ENCODE data around the gene FRAS1. TPM values are rescaled to one million over a fixed set of nuclear protein-coding genes. Genes with fewer than 3 reads are reported as not detected.

The FRAS1 gene
- total RNA-seq, 1 experiment from 2014 or later = 13.1 TPM

DNA sequence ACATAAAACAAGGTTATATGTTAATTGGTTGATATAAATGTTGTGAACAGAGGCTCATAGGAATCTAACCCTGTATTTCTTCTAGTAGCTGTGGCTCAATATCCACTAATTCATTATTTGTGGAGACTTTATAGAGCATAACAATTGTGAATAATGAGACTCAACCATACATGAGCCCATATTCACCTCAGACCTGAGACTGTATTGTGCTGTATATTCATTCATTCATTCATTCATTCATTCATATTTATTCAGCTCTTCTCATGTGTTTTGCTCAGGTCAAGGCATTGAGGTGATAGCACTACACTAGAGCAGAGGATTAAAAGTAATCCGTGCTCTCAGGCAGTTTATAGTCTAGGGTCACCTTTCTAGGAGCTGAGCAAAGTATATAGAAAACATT is 470.0 kb downstream of the FRAS1 start:
- Histone ChIP-seq H3K27me3 (ENCODE audit: insufficient read depth, low read depth) (no peaks in the 10 kb centered on the region), H4K20me1 (ENCODE audit: insufficient read depth) (no peaks in the 10 kb centered on the region), H3K4me2 (no peak overlapping the region), H3K4me3 (no peak overlapping the region), H3K9me2 (ENCODE audit: insufficient read depth) (no peaks in the 10 kb centered on the region), H3K9me3 (ENCODE audit: insufficient read depth, low read depth) (0 out of 2 replicates have a peak, but pooled peaks cover 2% of the 10 kb centered on the region), H3F3A (ENCODE audit: insufficient read depth, low read depth) (no peaks in the 10 kb centered on the region; the same call in 1 of the 2 replicates), H3K36me3 (ENCODE audit: low read depth) (no peaks in the 10 kb centered on the region), H3K27ac (no peak overlapping the region), H3K79me2 (ENCODE audit: low read depth) (no peaks in the 10 kb centered on the region), H3K4me1 (replicated peaks; ENCODE audit: insufficient read depth) (peaks cover 19% of the 10 kb centered on the region), H2AFZ (no peak overlapping the region)
- TF ChIP-seq EZH2 (IDR thresholded peaks at IDR 0.05; ENCODE audit: low read depth) (no peak), CTCF (conservative IDR thresholded peaks at IDR 0.05) (no peak)
- ChIA-PET CTCF (no interaction called here), POLR2A (ENCODE audit: unreplicated experiment) (no interaction called here)
- intact Hi-C loops (cut with micrococcal nuclease; ENCODE audit: unreplicated experiment) = no loop called here
- BruUV-seq (replicated peaks) = no TSS peak
- DNase-seq = no peak

- Histone ChIP-seq H3K9me2 (ENCODE audit: insufficient read depth) (no peaks in the 10 kb centered on the region), H3K27me3 (ENCODE audit: insufficient read depth, low read depth) (no peaks in the 10 kb centered on the region), H4K20me1 (ENCODE audit: insufficient read depth) (no peaks in the 10 kb centered on the region), H3K4me3 (no peak overlapping the region), H3K4me1 (replicated peaks; ENCODE audit: insufficient read depth) (peaks cover 20% of the 10 kb centered on the region), H3F3A (ENCODE audit: insufficient read depth, low read depth) (no peaks in the 10 kb centered on the region; the same call in 1 of the 2 replicates), H2AFZ (no peak overlapping the region), H3K36me3 (ENCODE audit: low read depth) (no peaks in the 10 kb centered on the region), H3K27ac (no peak overlapping the region), H3K4me2 (no peak overlapping the region), H3K9me3 (ENCODE audit: insufficient read depth, low read depth) (0 out of 2 replicates have a peak, but pooled peaks cover 2% of the 10 kb centered on the region), H3K79me2 (ENCODE audit: low read depth) (no peaks in the 10 kb centered on the region)
- intact Hi-C loops (cut with micrococcal nuclease; ENCODE audit: unreplicated experiment) = no loop called here
- DNase-seq = no peak
- BruUV-seq (replicated peaks) = no TSS peak
- CTCF ChIA-PET = no interaction called here
- TF ChIP-seq EZH2 (IDR thresholded peaks at IDR 0.05; ENCODE audit: low read depth) (no peak), CTCF (conservative IDR thresholded peaks at IDR 0.05) (no peak)
- POLR2A ChIA-PET (ENCODE audit: unreplicated experiment) = no interaction called here
Measured at GRCh38 chr4:78527555-78527954, 470.4 kb downstream of the FRAS1 start.

GRCh38 chr4:78528327-78528726 is 471.2 kb downstream of the FRAS1 start:
- Histone ChIP-seq H3K4me3 (no peak overlapping the region), H3K27me3 (ENCODE audit: insufficient read depth, low read depth) (no peaks in the 10 kb centered on the region), H3K9me3 (ENCODE audit: insufficient read depth, low read depth) (0 out of 2 replicates have a peak, but pooled peaks cover 2% of the 10 kb centered on the region), H3K36me3 (ENCODE audit: low read depth) (no peaks in the 10 kb centered on the region), H2AFZ (no peak overlapping the region), H3K27ac (no peak overlapping the region), H3K4me1 (replicated peaks; ENCODE audit: insufficient read depth) (peaks cover 23% of the 10 kb centered on the region), H3F3A (ENCODE audit: insufficient read depth, low read depth) (no peaks in the 10 kb centered on the region; the same call in 1 of the 2 replicates), H3K9me2 (ENCODE audit: insufficient read depth) (no peaks in the 10 kb centered on the region), H4K20me1 (ENCODE audit: insufficient read depth) (no peaks in the 10 kb centered on the region), H3K79me2 (ENCODE audit: low read depth) (no peaks in the 10 kb centered on the region), H3K4me2 (no peak overlapping the region)
- DNase-seq = no peak
- intact Hi-C loops (cut with micrococcal nuclease; ENCODE audit: unreplicated experiment) = no loop called here
- TF ChIP-seq CTCF (conservative IDR thresholded peaks at IDR 0.05) (no peak), EZH2 (IDR thresholded peaks at IDR 0.05; ENCODE audit: low read depth) (no peak)
- POLR2A ChIA-PET (ENCODE audit: unreplicated experiment) = interaction anchor here (0.5 kb wide), 1 partner anchor 1371 kb away, joined by 6 read pairs; the partner anchor contains the start of gene CCNG2
- CTCF ChIA-PET = no interaction called here
- BruUV-seq (replicated peaks) = no TSS peak
